Smooth muscle cell (in vitro differentiated cells): ENCODE results near the gene TNF. TPM values are rescaled to one million over a fixed set of nuclear protein-coding genes. Genes with fewer than 3 reads are reported as not detected.

Experiments
- DNase-seq: peaks from one replicate; lab custom pipeline; 2025; ENCODE audit not compliant: unreplicated experiment; lab: John Stamatoyannopoulos, UW
- H2AFZ ChIP-seq: fragments of 200-600 bp; sonication (generic); 2 replicates; pipeline ENCODE4 v1.6.0; 2016; ENCODE audit warnings: antibody characterized with exemption, low read depth, mild to moderate bottlenecking
- H3F3A ChIP-seq: fragments of 200-600 bp; sonication (generic); 2 replicates; pipeline ENCODE4 v1.6.0; 2017; ENCODE audit warnings: antibody characterized with exemption, low read depth
- H3K27ac ChIP-seq: fragments of 200-600 bp; sonication (generic); 2 replicates; pipeline ENCODE4 v1.5.1; 2016; ENCODE audit warnings: low read depth, mild to moderate bottlenecking
- H3K27me3 ChIP-seq: fragments of 200-600 bp; sonication (generic); 2 replicates; pipeline ENCODE4 v1.6.1; 2016; ENCODE audit warnings: low read depth, mild to moderate bottlenecking
- H3K36me3 ChIP-seq: fragments of 200-600 bp; sonication (generic); 2 replicates; pipeline ENCODE4 v1.5.1; 2016; ENCODE audit warnings: low read depth
- H3K4me1 ChIP-seq: fragments of 200-600 bp; sonication (generic); 2 replicates; pipeline ENCODE4 v1.5.1; 2016; ENCODE audit warnings: low read depth
- H3K4me2 ChIP-seq: fragments of 200-600 bp; sonication (generic); 2 replicates; pipeline ENCODE4 v1.6.0; 2016; ENCODE audit warnings: mild to moderate bottlenecking
- H3K4me3 ChIP-seq: fragments of 200-600 bp; sonication (generic); 2 replicates; pipeline ENCODE4 v1.5.1; 2016; ENCODE audit warnings: mild to moderate bottlenecking
- H3K79me2 ChIP-seq: fragments of 200-600 bp; sonication (generic); 2 replicates; pipeline ENCODE4 v1.6.0; 2016; ENCODE audit warnings: low read depth, mild to moderate bottlenecking
- H3K9ac ChIP-seq: fragments of 200-600 bp; sonication (generic); 2 replicates; pipeline ENCODE4 v1.6.0; 2016; ENCODE audit warnings: low read depth
- H3K9me3 ChIP-seq: fragments of 200-600 bp; sonication (generic); replicated peaks from 2 replicates; pipeline ENCODE4 v1.5.1; 2016; ENCODE audit warnings: low read depth
- H4K20me1 ChIP-seq: fragments of 200-600 bp; sonication (generic); 2 replicates; pipeline ENCODE4 v1.6.0; 2016; ENCODE audit warnings: low read depth
- WGBS: methylation state at CpG from one replicate; pipeline ENCODE4 v1.1.7; 2016; ENCODE audit warnings: low lambda C conversion rate; 5-methylcytosine and 5-hydroxymethylcytosine counted together
- polyA plus RNA-seq: library from polyadenylated mRNA; unstranded; fragments of >200 nt; fragmentation: Nextera tagmentation; extraction: Ambion mirVana; gene quantifications from 2 replicates; pipeline ENCODE4 v1.2.1, GENCODE V29; 2016
- total RNA-seq: library from RNA; depleted of rRNA; stranded (reverse); fragments of >200 nt; gene quantifications from 2 replicates; pipeline ENCODE4 v1.2.3, GENCODE V29; 2014
- TF ChIP-seq, protein P1 (sequence below): fragments of 200-600 bp; sonication (generic); IDR thresholded peaks from 2 replicates; pipeline ENCODE4 v1.5.1; 2017; ENCODE audit warnings: borderline replicate concordance, mild to moderate bottlenecking, antibody characterized with exemption; ENCODE audit not compliant: insufficient read depth, poor library complexity, severe bottlenecking

TNF gene
- total and polyA plus RNA-seq, 2 experiments from 2014 or later = 0.94 to 1.5 TPM

DNA sequence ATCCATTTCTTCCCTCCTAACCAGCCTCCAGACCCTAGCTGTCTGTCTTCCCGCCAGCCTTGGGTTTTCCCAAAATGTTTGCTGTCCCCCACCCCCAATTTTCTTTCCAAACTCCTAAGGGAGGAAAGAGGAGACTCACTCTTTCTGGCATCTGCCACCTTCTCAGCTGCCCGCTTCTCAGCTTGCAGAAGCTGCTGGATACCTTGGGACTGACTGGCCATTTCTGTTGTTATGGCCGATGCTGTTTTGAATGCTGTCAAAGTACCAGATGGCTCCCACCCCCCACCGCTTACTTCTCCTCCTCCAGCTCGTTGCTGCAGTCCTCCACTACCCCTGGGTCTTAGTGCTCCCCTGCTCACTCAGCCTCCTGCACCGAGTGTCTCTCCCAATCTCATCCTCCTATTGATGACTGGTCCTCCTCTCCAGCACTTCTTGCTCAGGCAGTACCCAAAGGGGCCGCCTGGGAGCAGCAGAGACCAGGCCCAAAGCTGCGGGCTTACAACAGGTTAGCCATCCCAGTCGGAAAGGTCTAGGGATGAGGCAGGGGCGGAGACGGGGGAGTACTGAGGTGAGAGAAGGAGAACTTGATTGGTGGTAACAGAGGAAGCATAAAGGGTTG lies 28.9 kb upstream of the TNF start, which contains the start of gene ATP6V1G2:
ATP6V1G2 (minus strand) TSS at position 270 of the 619 bp plus-strand sequence; CDS start at position 221, 49 bp downstream.
- Histone ChIP-seq H3K4me2 (peak within 1 kb of the TSS; percentile 91), H3K27me3 (no peaks in the 10 kb centered on the region), H3K27ac (peak within 1 kb of the TSS; percentile 79), H3K79me2 (peaks cover 28% of the 10 kb centered on the region), H3K36me3 (no peaks in the 10 kb centered on the region), H4K20me1 (no peaks in the 10 kb centered on the region), H3F3A (peaks cover 14% of the 10 kb centered on the region), H3K9ac (peak within 1 kb of the TSS; percentile 85), H3K4me1 (peaks cover 12% of the 10 kb centered on the region), H3K4me3 (peak within 1 kb of the TSS; percentile 74), H2AFZ (peak within 1 kb of the TSS; percentile 91), H3K9me3 (no peaks in the 10 kb centered on the region)
- TF ChIP-seq, protein P1, sequence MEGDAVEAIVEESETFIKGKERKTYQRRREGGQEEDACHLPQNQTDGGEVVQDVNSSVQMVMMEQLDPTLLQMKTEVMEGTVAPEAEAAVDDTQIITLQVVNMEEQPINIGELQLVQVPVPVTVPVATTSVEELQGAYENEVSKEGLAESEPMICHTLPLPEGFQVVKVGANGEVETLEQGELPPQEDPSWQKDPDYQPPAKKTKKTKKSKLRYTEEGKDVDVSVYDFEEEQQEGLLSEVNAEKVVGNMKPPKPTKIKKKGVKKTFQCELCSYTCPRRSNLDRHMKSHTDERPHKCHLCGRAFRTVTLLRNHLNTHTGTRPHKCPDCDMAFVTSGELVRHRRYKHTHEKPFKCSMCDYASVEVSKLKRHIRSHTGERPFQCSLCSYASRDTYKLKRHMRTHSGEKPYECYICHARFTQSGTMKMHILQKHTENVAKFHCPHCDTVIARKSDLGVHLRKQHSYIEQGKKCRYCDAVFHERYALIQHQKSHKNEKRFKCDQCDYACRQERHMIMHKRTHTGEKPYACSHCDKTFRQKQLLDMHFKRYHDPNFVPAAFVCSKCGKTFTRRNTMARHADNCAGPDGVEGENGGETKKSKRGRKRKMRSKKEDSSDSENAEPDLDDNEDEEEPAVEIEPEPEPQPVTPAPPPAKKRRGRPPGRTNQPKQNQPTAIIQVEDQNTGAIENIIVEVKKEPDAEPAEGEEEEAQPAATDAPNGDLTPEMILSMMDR = peak; percentile 99
- WGBS = 5% methylated on average over 11 of the region's 11 CpGs
- DNase-seq = peak; percentile 57

DNA sequence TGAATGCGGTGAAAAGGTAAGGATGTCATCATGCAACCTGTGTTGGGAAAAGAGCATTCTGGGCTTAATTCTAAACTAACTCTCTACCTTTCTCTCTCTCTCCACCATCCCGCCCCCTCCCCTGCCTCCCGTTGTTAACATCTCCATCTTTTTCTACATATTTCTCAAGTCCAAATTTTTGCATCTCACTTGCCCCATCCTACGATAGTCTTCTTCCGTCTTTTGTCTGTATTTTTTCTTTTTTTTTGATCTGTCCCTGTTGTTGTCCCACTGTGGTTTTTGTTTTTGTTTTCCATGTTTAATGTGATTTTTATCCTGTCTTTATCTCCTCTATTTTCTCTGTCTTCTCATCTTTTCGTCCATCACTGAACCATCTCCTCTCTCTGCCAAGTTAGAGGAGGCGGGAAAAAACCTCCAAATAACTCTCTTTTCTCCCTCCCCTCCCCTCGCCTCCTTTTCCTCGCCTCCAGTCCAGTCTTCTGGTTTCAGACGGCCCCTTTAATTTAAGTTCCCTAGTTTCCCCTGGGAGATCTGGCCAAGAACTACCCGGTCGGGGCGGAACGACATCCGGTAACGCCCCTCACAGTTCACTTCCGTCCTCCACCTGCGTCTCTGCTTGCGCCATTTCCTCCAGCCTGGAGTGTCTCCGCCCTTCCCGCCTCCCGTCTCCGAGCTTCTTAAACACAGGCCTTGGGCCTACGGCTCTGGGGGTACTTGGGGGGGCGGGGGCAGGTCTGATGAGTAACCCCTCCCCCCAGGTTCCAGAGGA lies 28.2 kb upstream of the TNF start, which contains the start of gene NFKBIL1:
NFKBIL1 (plus strand) TSS at position 651 of the 769 bp plus-strand sequence; CDS start at position 738, 87 bp downstream.
- no peaks in the 10 kb centered on the region for H3K27me3 ChIP-seq
- peak within 1 kb of the TSS; percentile 91 for H2AFZ ChIP-seq
- H3K79me2 ChIP-seq = peaks cover 32% of the 10 kb centered on the region
- WGBS = under 1% methylated on average over 25 of the region's 25 CpGs
- H3K27ac ChIP-seq = peak within 1 kb of the TSS; percentile 79
- peaks cover 14% of the 10 kb centered on the region for H3F3A ChIP-seq
- H3K9me3 ChIP-seq = no peaks in the 10 kb centered on the region
- H3K4me3 ChIP-seq = peak within 1 kb of the TSS; percentile 74
- TF ChIP-seq, protein P1 = no peak
- peak within 1 kb of the TSS; percentile 91 for H3K4me2 ChIP-seq
- peaks cover 12% of the 10 kb centered on the region for H3K4me1 ChIP-seq
- H4K20me1 ChIP-seq = no peaks in the 10 kb centered on the region
- H3K9ac ChIP-seq = peak within 1 kb of the TSS; percentile 85
- DNase-seq = peak; percentile 51
- H3K36me3 ChIP-seq = no peaks in the 10 kb centered on the region

DNA sequence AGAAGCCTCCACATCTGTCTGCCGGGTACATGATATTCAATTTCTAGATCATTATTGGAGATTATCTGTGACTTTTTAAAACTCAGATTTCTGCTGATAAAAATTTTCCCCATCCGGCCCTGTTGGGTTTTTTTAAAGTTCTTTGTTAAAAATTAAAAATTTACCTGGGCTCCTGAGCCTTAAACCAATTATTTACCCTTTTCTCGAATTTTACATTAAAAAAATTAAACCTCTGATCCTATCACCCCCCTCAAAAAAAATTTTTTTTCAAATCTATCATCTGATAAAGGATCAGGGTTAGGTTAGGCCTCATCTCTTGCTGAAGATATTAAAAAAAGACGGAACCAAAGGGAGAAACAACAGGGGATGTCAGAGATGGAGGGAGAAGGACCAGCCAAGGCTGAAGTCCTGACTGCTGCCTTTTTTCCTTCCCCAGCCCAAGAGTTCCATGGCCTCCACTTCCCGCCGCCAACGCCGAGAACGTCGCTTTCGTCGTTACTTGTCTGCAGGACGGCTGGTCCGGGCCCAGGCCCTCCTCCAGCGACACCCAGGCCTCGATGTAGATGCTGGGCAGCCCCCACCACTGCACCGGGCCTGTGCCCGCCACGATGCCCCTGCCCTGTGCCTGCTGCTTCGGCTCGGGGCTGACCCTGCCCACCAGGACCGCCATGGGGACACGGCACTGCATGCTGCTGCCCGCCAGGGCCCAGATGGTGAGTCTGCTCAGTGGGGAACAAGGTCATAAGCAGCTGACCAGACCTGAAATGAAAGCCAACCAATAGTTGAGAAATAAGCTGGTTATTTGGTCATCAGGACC lies 27.4 kb upstream of the TNF start:
- Histone ChIP-seq H3K27me3 (no peaks in the 10 kb centered on the region), H3F3A (peaks cover 10% of the 10 kb centered on the region), H3K36me3 (no peaks in the 10 kb centered on the region), H2AFZ (peak overlapping the region; percentile 91), H3K4me2 (peak overlapping the region; percentile 91), H3K9ac (peak overlapping the region; percentile 85), H4K20me1 (no peaks in the 10 kb centered on the region), H3K9me3 (no peaks in the 10 kb centered on the region), H3K27ac (peak overlapping the region; percentile 79), H3K4me1 (peaks cover 12% of the 10 kb centered on the region), H3K79me2 (peaks cover 35% of the 10 kb centered on the region), H3K4me3 (peak overlapping the region; percentile 74)
- TF ChIP-seq, protein P1 = no peak
- 75% methylated on average over 24 of the region's 24 CpGs for WGBS
- no peak for DNase-seq
